ENCODE measurements around the gene PREX1.

DNA sequence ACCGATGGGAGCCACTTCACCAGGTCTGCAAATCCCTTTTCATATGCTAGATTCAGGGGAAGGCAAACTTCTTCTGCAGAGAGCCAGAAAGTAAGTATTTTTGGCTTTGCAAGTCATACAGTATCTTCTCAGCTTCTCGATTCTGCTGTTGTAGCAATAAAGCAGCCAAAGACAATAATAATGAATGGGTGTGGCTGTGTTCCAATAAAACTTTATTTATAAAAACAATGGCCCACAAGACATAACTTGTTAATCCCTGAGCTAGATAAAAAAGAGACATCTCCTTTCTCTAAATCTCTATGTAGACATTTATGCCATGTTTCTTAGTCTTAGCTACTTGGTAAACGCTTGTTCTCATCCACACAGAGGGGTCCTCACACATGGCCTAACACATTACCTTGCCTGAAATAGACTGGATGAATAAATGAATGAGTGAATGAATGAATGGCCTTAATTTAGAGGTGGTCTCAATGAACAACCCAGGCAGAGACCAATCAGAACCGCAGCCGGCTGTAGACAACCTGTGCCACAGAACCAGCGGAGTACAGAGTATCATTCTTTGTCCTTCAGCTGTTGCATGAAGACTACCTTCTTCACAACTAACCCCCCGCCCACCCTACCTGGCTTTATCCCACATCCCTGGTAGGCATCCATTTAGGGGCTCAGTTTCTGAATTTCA lies 13.5 kb upstream of the PREX1 start:
- TF ChIP-seq, protein P1, sequence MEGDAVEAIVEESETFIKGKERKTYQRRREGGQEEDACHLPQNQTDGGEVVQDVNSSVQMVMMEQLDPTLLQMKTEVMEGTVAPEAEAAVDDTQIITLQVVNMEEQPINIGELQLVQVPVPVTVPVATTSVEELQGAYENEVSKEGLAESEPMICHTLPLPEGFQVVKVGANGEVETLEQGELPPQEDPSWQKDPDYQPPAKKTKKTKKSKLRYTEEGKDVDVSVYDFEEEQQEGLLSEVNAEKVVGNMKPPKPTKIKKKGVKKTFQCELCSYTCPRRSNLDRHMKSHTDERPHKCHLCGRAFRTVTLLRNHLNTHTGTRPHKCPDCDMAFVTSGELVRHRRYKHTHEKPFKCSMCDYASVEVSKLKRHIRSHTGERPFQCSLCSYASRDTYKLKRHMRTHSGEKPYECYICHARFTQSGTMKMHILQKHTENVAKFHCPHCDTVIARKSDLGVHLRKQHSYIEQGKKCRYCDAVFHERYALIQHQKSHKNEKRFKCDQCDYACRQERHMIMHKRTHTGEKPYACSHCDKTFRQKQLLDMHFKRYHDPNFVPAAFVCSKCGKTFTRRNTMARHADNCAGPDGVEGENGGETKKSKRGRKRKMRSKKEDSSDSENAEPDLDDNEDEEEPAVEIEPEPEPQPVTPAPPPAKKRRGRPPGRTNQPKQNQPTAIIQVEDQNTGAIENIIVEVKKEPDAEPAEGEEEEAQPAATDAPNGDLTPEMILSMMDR (IDR thresholded peaks at IDR 0.05) = no peak
- no peak for TF ChIP-seq POLR2AphosphoS5 (IDR thresholded peaks at IDR 0.05)
- TF ChIP-seq POLR2A (IDR thresholded peaks at IDR 0.05) = no peak

Measured in prostate gland (tissue), 2 donors.